HG02763 (cell line): ENCODE results near the gene ARPP21.

ENCODE experiments used
- ATAC-seq: cut with Tn5 transposase; IDR thresholded peaks from one replicate; pipeline ENCODE4 v1.9.1; 2021; ENCODE audit warnings: mild to moderate bottlenecking, moderate library complexity; ENCODE audit not compliant: unreplicated experiment

The ARPP21 gene

DNA sequence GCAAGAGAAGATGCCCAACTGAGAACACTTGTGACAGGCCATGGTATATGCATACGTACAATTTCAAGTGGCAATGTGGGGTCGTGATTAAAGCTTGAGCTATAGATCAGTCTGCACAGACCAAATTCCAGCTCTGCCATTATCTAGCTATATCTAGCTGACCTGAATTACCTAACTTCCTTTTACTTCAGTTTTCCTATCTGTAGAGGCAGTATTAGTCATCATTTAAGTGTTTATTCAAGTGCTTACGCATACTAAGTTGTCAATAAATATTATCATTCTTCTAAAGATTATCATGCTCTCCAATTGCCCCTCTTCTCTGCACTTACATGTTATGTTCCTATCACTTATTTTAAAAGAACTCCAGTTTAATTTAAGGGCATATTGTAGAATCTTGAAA, 87.9 kb downstream of the ARPP21 start:
- ATAC-seq, result no peak

DNA sequence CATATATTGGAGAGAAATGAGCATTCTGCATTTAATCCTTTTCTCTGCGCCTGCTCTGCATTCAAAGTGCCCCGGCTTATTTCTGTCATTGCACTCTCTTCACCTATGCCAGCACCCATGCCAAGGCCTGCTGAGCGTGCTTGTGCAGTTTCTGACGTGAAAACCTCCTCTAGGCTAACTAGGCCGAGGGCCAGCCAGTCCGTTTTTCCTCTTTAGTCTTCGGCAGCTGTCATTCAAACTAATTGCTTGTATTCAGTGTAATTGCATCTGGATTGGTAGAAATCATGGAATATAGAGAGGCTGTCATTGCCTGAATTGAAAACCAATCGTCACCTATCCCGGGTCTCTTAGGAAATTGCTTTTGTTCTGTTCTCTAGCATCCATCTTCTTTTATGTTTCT, 94.0 kb downstream of the ARPP21 start:
- no peak for ATAC-seq

DNA sequence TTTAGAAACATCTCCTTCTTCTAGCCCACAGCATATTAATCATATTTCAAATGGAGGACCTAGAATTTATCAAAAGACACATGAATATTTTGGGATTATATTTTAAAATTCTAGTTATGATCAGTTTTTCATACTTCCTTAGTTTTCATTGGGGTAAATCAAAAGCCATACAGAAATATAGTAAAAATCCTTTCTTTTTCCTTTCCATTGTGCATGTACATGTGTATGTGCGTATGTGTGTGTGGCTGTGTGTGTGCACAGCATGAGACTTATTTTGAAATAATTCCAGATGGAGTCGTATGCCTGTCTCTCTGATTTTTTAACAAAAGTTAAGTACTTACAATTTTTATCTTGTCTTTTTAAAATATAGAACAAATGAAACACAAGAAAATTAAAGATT, 94.5 kb downstream of the ARPP21 start:
- ATAC-seq, result no peak

DNA sequence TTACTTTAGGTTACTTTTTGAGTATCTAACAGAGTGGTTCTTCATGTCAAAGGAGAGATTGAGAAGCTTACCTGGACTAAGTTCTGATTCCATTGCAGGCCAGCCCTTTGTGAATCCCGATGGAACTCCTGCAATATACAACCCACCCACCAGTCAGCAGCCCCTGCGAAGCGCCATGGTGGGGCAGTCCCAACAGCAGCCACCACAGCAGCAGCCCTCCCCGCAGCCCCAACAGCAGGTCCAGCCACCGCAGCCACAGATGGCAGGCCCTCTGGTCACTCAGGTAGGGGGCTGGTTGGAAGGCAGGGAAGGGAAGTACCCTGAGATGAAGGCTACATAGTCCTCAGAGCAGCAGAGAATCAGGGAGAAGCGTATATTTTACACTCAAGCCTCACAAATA, 97.8 kb downstream of the ARPP21 start:
- no peak for ATAC-seq

DNA sequence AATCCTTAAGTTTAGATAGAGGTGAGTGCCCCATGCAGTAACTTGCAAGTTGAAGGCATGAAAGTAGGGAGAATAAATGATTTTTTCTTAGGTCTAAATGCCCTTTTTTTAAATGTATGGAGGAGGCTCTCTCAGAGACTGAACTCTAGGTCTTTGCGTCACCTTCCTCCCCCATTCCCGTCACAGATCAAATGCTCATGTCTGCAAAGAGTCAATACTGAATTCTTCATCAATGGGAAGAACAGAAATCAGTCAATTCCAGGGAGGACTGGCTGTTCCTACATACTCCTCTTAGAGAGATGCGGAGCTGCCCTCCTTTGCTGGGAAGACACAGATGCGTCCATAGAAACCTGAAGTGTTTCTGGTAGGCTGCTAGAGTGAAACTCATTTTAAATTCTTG, 98.2 kb downstream of the ARPP21 start:
- no peak for ATAC-seq

DNA sequence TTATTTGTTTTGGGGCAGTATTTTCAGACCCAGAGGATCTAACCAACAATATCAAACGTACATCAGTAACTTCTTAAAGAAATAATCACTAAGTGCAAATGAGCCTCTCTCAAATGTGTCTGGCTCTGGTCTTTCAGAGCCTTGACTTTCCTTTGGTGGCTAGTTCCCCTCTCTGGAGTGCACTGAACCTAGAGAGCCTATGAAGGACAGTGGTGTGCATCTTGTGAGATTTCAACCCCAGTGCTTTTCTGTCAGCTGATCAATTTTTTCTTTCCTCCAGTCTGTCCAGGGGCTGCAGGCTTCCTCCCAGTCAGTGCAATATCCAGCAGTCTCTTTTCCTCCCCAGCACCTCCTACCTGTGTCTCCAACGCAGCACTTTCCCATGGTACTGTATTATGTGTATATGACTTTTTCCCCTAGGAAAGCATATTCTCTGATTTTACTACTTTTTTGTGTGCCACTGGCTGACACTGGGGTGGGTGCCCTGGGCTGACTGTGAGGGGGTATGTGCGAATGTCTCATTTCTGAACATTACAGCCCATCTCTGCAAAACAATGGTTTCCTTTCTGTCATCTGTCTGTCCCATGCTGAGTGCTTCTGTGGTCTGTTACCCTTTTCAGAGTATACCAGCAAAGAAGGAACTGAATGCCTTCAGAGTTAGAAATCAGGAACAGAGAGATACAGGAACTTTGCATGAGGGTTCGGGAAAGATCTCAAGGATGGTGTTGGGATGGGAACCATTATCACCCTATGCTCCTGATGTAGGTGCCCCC, 98.8 kb downstream of the ARPP21 start:
- no peak for ATAC-seq

DNA sequence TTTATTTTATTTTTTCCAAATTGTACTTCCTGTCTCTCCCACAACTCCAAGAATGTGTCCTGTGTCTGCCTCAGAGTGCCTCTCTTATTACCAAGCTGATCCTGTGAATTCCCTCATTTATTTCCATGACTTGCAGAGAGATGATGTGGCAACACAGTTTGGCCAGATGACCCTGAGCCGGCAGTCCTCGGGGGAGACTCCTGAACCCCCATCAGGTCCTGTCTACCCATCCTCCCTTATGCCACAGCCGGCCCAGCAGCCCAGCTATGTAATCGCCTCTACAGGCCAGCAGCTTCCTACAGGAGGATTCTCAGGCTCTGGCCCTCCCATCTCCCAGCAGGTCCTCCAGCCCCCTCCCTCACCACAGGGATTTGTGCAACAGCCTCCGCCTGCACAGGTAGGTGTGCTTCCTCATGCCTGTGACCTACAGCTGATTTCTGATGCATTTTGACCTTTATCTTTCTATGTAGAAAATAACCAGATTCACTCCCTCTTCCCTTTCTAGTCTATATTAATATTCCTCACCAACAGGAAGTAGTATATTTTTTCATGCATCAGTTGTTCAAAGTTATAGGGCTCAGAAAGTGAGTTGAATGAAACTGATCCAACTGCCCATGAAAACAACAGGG, 100.0 kb downstream of the ARPP21 start:
- no peak for ATAC-seq

DNA sequence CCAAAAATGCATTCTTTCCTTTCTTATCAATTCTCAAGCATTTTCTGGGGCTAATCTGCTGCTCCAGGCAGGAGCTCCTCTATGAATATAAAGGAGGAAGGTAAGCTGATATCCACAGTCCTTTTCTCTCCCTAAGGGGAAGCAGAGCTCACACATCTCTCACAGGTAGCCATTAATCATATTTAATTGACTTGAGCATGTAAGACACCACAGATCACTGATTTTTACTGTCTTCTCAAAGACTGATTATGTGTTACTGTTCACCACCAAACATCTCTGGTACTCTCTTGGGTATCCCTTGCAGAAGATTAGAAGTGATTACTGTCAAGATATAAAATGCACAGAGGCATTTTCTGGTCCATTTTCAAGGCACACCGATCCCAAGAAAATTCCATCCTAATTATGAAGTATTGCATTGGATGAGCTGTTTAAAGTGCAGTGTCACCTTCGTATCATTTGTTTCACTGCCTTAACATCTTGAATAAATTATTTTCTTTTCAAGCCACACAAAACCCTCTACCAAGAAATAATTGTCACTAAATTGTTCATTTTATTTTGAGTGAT, 100.7 kb downstream of the ARPP21 start:
- ATAC-seq, result no peak

DNA sequence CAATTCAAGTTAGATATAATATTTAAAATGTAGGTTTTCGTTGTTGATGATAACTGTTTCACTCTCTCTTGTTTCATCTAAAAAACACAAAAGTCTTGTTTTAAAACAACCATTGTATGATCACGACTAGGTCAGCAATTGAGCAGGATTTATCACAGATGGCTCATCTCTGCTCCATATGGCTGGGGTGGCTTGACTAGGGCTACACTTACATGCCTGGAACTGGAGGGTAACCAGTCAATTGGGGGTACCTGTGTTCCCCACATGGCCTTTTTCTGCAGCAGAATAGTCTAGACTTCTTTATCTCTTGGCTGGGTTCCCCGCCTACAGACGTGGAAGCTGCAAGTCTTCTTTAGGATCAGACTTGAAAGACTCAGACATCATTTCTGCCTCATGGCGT, 103.9 kb downstream of the ARPP21 start:
- ATAC-seq, result no peak

DNA sequence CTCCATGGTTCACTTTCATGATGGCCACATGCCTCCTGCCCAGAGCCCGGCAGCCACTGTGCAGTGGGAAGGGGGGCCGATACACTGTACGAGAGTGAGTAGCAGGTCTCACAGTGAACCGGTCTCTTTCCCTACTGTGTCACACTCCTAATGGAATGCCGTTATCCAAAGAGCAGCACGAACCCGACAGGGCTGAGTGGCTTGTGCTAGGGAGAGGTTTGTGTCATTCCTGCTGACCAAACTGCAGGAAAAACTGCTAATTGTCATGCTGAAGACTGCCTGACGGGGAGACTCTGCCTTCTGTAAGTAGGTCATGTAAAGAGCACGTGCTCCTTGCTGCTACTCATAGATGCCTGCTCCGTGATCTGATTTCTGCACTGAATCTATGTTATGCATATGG, 105.1 kb downstream of the ARPP21 start:
- ATAC-seq, result no peak

DNA sequence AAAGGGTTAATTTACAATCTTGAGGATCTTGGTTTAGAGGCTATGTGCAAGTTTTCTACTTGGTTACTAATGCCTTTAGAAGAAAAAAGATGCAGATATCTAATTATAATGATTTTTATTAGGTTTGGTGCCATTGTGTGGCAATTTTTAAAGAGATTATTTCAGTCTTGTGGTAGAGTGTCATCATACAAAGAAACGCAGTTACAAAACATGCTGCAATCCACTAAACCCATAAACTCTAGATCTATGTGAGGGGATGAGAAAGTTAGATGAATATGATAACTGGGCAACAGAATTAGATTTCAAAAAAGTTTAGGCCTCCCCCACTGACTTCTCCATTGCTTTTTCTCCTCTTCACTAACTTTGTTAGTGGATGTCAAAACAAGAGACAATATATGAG, 106.0 kb downstream of the ARPP21 start:
- no peak for ATAC-seq

DNA sequence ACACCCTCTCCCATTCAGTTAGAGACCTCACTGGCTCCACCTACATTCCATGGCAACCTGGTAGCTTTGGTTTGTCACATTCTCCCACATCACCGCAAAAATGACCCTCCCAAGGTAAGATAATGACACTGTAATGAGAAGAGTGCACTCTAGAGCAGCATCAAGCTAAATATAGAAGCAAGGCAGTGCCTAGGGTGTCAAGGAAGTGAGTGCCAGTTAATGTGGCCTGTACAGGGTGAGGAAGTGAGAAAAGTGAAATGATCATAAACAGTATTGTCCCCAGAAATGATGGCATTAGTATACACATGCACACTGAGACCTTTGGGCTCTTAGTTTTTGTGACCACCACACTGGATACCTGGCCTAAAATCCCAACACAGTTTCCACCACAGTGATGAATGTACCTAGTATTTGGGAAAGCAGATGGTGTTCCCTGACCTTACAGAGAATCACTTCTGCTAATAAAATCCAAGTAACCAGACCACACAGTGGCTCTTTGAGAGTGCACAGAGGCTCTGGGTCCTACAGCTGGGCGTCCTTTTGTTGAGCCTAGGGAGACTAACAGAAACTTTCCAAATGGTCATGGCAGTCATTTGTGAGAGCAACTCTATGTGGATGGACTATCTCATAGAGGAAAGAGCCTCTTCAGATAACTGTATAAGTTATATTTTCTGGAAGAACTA, 106.6 kb downstream of the ARPP21 start:
- no peak for ATAC-seq

DNA sequence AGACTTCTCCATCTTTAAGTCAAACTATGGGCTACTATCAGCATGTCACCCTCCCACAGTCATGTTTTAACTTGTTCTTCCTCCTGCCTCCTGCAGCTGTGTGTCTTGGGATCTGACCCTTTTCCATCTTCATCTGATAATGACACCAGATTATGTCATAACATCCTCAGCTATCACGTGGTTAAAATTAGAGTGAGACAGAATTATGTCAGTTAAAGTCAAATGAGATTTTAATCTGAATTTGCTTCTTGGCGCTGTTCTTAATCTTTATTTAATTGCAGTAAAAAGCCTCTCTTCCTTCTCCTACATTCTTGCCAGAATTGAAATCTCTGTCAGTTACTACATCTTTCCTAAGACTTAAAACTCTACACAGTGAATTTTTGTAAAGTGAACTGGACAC, 107.2 kb downstream of the ARPP21 start:
- ATAC-seq, result no peak

DNA sequence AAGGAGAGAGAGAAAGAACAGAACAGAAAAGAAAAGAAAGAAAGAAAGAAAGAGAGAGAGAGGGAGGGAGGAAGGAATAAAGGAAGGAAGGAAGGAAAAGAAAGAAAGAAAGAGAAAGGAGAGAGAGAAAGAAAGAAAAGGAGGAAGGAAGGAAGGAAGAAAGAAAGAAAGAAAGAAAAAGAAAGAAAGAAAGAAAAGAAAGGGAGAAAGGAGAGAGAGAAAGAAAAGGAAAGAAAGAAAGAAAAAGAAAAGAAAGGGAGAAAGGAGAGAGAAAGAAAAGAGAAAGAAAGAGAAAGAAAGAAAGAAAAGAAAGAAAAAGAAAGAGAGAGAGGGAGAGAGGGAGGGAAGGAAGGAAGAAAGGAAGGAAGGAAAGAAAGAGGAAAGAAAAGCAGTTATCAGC, 108.8 kb downstream of the ARPP21 start:
- ATAC-seq, result no peak

DNA sequence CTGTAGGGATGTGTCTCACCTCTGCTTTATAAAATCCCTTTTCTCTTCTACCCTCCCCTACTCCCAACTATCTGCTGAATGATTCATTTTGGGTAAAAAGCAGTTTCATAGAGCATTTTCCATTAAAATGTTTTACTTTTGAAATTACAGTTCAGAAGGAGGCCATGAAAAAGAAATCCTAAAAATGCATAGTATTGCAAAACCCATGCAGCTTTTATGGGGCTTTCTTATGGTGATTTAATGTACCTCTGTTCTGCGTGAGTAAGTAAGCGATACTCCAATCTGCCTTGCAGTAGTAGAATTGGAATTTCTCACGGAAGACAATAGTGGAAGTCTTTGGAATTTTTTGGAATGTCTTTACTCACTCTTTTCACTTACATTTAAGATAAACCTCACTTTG, 111.9 kb downstream of the ARPP21 start:
- no peak for ATAC-seq

DNA sequence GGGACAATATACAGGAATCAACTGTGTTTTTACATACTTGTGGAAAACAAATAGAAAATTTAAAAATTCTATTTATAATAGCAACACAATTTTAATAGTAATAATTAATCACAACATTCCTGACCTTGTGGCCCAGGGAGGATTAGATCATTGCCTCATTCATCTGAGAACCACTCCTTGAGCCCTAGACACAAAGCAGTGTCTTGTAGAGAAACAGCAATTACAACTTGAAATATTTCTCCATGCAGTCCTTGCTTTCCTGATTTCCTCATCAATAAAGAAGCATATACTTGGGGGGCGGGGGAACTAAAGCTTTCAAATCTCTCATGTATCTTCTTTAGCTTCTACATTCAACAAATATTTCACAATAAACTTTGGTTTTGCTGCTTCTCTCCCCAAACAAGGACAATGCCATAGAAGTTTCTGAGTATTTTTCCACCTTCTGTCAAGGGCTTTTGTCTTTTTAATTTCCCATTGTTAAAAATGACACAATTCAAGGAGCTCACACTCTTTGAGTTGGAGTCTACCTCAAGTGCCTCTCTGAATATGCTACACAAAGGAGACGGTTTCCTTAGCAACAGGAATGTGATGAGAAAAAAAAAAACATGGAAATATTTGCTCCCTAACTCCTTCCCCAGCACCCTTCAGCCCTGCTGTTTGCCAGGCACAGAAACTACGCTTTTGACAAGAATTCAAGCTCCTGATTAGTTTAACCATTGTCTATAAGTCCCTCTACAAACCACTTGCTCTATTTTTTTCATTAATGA, 118.8 kb downstream of the ARPP21 start:
- ATAC-seq, result no peak

DNA sequence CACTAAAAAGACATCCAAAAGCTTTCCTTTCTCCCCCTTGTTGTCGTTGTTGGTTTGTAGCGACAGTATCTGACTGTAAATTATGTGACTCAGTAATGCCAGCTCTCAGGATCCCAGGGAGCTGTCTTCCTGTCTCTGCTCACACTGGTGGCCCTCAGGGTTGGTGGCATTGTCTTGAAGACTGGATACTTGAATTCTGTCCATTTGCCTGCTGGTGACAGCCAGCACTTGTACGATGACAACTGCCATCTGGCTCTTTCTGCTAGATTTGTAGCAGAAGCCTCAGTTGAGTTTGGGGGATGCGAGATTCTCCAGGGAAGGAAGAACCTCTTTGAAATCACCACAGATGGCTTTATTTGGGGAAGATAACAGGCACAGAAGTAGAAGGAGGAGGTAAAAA, 120.8 kb downstream of the ARPP21 start:
- no peak for ATAC-seq

DNA sequence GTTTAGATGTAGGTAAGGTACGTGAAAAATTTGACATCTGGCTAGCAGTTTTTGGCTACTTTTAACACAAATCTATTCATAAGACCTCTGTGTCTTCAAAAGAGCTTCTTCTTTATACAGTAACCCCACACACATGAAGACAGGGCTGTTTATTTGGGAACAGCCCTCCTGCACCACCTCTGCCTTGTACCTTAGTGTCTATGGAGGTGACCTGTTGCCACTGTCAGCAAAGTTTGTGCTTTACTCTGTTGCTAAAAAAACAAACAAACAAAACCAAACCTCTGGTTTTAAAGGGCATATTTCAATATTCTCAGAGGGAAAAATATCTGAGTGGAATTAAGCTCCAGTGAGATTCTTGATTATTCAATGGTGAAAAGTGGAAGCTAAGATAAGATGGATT, 122.0 kb downstream of the ARPP21 start:
- no peak for ATAC-seq

DNA sequence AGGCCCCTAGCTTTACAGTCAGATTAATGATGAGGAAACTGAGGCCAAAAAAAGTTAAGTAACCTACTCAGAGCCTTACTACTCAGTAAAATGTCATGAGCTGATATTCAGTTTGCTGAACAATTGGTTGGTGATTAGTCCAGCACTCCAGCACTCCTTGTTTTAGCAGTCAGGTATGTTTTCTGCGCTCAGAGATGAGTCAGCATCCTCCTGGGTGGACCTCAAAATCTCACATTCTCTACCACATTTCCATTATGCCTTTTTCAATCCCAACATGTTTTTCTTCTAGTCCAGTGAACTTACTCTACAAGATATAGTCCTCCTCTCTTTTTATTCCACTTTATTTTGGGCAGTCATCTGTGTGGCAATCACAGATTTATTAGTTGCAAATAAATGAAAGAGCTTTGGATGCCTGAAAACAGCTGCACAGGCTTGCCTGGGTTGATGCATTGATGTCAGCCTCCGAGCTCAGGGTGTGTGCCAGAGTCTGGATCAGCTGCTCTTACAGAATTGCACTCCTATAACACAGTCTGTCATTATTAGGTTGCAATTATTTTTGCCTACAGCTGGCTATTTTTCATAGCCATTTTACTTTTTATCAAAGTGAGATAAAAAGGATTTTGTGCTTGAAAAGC, 133.2 kb downstream of the ARPP21 start:
- ATAC-seq, result no peak

DNA sequence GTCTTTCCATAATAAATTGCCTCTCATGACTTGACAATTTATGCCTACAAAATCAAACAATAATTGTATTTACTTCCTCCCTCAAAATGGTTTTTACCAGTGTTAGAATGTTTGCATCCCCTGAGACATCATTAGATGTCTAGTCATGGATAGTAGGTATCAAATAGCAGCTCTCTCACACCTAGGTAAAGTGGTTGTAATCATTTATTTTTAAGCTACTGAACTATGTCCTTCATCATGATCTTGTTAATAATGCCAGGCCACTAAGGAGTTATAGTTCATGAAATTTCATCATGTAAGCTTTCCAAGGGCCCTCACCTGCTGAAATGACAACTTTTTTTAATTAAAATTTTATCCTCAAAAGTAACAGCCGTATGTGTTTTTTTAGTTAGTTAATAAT, 134.1 kb downstream of the ARPP21 start:
- no peak for ATAC-seq

DNA sequence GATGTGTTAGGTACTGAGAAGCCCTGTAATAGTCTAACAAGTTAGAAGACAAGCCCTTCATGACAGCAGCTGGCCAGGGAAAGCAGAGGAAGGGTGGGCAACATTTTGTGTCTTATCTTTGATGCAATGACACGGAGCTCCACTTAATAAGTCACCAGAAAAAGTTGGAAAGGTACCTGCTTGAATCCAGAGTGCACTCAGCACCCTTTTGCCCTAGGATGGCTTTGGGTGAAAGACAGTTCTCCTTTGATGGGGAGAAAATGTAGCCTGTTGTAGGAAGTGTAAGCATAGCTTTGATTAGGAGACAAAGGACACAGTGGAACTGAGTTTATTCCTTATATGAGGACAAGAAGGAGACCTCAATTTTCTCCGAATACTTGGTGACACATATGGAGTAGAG, 137.0 kb downstream of the ARPP21 start:
- ATAC-seq, result no peak
